ENCODE results near the gene SLC12A8.
A peak's percentile ranks its signal among the peaks of the same experiment; 100 is the strongest.

SLC12A8 gene

GRCh38 chr3:125137358-125138033, 75.1 kb downstream of the SLC12A8 start:
- no peak overlapping the region for H3K4me3 ChIP-seq (ENCODE audit: low read depth, low read length)
- TF ChIP-seq, protein P1, sequence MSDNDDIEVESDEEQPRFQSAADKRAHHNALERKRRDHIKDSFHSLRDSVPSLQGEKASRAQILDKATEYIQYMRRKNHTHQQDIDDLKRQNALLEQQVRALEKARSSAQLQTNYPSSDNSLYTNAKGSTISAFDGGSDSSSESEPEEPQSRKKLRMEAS (IDR thresholded peaks at IDR 0.05; ENCODE audit: low read depth, low read length): no peak
- TF ChIP-seq, protein P2, sequence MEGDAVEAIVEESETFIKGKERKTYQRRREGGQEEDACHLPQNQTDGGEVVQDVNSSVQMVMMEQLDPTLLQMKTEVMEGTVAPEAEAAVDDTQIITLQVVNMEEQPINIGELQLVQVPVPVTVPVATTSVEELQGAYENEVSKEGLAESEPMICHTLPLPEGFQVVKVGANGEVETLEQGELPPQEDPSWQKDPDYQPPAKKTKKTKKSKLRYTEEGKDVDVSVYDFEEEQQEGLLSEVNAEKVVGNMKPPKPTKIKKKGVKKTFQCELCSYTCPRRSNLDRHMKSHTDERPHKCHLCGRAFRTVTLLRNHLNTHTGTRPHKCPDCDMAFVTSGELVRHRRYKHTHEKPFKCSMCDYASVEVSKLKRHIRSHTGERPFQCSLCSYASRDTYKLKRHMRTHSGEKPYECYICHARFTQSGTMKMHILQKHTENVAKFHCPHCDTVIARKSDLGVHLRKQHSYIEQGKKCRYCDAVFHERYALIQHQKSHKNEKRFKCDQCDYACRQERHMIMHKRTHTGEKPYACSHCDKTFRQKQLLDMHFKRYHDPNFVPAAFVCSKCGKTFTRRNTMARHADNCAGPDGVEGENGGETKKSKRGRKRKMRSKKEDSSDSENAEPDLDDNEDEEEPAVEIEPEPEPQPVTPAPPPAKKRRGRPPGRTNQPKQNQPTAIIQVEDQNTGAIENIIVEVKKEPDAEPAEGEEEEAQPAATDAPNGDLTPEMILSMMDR (IDR thresholded peaks at IDR 0.05; ENCODE audit: low read depth, low read length): no peak
- no peak for TF ChIP-seq MYC (IDR thresholded peaks at IDR 0.05; ENCODE audit: low read depth, low read length)
- no peak for TF ChIP-seq POLR2A (IDR thresholded peaks at IDR 0.05; ENCODE audit: extremely low read depth, insufficient read length)
- no peak for DNase-seq (ENCODE audit: low read depth)

DNA sequence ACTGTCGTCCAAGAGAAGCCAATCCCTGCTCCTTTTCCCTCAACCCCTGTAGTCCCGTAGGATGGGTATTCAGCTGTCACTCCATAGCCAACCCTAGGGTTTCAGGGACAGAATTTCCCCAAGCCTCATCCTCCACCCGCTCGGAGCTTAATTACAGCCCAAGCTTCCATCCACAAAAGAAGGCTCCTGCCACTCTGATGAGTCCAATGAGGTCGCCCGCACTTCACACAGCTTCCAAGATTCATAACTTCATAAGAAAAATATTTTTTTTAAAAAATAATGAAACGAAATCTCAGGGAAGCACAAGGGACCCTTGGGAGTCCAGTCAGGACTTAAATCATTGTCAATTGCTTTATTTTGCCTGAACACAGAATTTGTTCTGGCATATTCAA, 75.6 kb downstream of the SLC12A8 start:
- H3K4me3 ChIP-seq (ENCODE audit: low read depth, low read length): no peak overlapping the region
- no peak for DNase-seq (ENCODE audit: low read depth)
- TF ChIP-seq, protein P2 (IDR thresholded peaks at IDR 0.05; ENCODE audit: low read depth, low read length): no peak
- TF ChIP-seq MYC (IDR thresholded peaks at IDR 0.05; ENCODE audit: low read depth, low read length): no peak
- no peak for TF ChIP-seq POLR2A (IDR thresholded peaks at IDR 0.05; ENCODE audit: extremely low read depth, insufficient read length)
- TF ChIP-seq, protein P1 (IDR thresholded peaks at IDR 0.05; ENCODE audit: low read depth, low read length): no peak

DNA sequence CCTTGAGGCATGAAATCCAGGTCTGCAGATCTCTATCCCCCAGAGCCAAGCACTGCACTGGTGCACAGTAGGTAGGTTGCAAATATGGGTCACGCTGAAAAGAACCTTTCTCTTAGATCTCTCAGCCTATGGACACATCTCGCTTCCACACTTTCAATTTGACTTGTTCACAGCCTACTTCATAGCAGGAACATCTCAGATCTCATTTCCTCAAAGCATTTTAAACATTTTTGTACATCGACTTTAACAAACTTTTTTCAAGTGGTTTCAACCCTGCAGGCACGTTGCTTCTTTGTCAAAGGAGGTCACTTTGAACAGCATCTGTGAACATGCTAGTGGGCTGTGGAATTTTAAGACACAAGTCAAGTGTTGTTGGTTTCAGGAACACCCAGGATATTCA, 76.0 kb downstream of the SLC12A8 start:
- H3K4me3 ChIP-seq (ENCODE audit: low read depth, low read length): no peak overlapping the region
- TF ChIP-seq, protein P2 (IDR thresholded peaks at IDR 0.05; ENCODE audit: low read depth, low read length): no peak
- TF ChIP-seq MYC (IDR thresholded peaks at IDR 0.05; ENCODE audit: low read depth, low read length): no peak
- TF ChIP-seq, protein P1 (IDR thresholded peaks at IDR 0.05; ENCODE audit: low read depth, low read length): no peak
- no peak for TF ChIP-seq POLR2A (IDR thresholded peaks at IDR 0.05; ENCODE audit: extremely low read depth, insufficient read length)
- no peak for DNase-seq (ENCODE audit: low read depth)

GRCh38 chr3:125134952-125135351, 77.6 kb downstream of the SLC12A8 start:
- DNase-seq (ENCODE audit: low read depth): no peak
- no peak for TF ChIP-seq MYC (IDR thresholded peaks at IDR 0.05; ENCODE audit: low read depth, low read length)
- TF ChIP-seq, protein P2 (IDR thresholded peaks at IDR 0.05; ENCODE audit: low read depth, low read length): no peak
- TF ChIP-seq, protein P1 (IDR thresholded peaks at IDR 0.05; ENCODE audit: low read depth, low read length): no peak
- no peak for TF ChIP-seq POLR2A (IDR thresholded peaks at IDR 0.05; ENCODE audit: extremely low read depth, insufficient read length)

GRCh38 chr3:125132815-125133214, 79.7 kb downstream of the SLC12A8 start:
- H3K4me3 ChIP-seq (ENCODE audit: low read depth, low read length): no peak overlapping the region
- DNase-seq (ENCODE audit: low read depth): peak; percentile 42
- no peak for TF ChIP-seq POLR2A (IDR thresholded peaks at IDR 0.05; ENCODE audit: extremely low read depth, insufficient read length)
- TF ChIP-seq, protein P1 (IDR thresholded peaks at IDR 0.05; ENCODE audit: low read depth, low read length): no peak
- no peak for TF ChIP-seq MYC (IDR thresholded peaks at IDR 0.05; ENCODE audit: low read depth, low read length)
- TF ChIP-seq, protein P2 (IDR thresholded peaks at IDR 0.05; ENCODE audit: low read depth, low read length): no peak

More at GRCh38 chr3:125134952-125135351, 77.6 kb downstream of the SLC12A8 start:
- H3K4me3 ChIP-seq (ENCODE audit: low read depth, low read length): no peak overlapping the region
